Mesendoderm (in vitro differentiated cells): ENCODE measurements around the gene RIPOR3. TPM values are rescaled to one million over a fixed set of nuclear protein-coding genes. Genes with fewer than 3 reads are reported as not detected.
A peak's percentile ranks its signal among the peaks of the same experiment; 100 is the strongest.

Experiments used
- DNase-seq: peaks from one replicate; pipeline ENCODE4 v3.0.0; 2013
- H2AK5ac ChIP-seq: 2 replicates; pipeline ENCODE4 v1.6.1; 2013; ENCODE audit warnings: low read length, inconsistent platforms
- H2BK120ac ChIP-seq: 2 replicates; pipeline ENCODE4 v1.6.1; 2013; ENCODE audit warnings: low read depth, mild to moderate bottlenecking, low read length, moderate library complexity, mixed read lengths
- H2BK15ac ChIP-seq: replicated peaks from 2 replicates; pipeline ENCODE4 v1.6.1; 2013; ENCODE audit warnings: low read depth, mild to moderate bottlenecking, moderate library complexity
- H2BK5ac ChIP-seq: 2 replicates; pipeline ENCODE4 v1.6.1; 2013; ENCODE audit warnings: low read length, inconsistent platforms
- H3K18ac ChIP-seq: 2 replicates; pipeline ENCODE4 v1.6.1; 2013; ENCODE audit warnings: mild to moderate bottlenecking, low read length, mixed read lengths
- H3K23ac ChIP-seq: one replicate; pipeline ENCODE4 v1.6.1; 2013; ENCODE audit warnings: low read length
- H3K27ac ChIP-seq: 2 replicates; pipeline ENCODE4 v1.5.1; 2013; ENCODE audit warnings: low read depth, mild to moderate bottlenecking, inconsistent platforms, low read length, moderate library complexity
- H3K27me3 ChIP-seq: 2 replicates; pipeline ENCODE4 v1.6.1; 2013; ENCODE audit warnings: low read length, control low read depth, mild to moderate bottlenecking, inconsistent platforms; ENCODE audit not compliant: insufficient read depth, poor library complexity
- H3K36me3 ChIP-seq: 2 replicates; pipeline ENCODE4 v1.6.1; 2013; ENCODE audit warnings: low read length, inconsistent platforms; ENCODE audit not compliant: control insufficient read depth, insufficient read depth
- H3K4ac ChIP-seq: one replicate; pipeline ENCODE4 v1.6.1; 2013; ENCODE audit warnings: low read depth, mild to moderate bottlenecking, low read length, moderate library complexity
- H3K4me1 ChIP-seq: 2 replicates; pipeline ENCODE4 v1.6.1; 2013; ENCODE audit warnings: low read depth, low read length, inconsistent platforms; ENCODE audit not compliant: control insufficient read depth
- H3K4me2 ChIP-seq: 2 replicates; pipeline ENCODE4 v1.6.1; 2013; ENCODE audit warnings: low read length
- H3K4me3 ChIP-seq: 2 replicates; pipeline ENCODE4 v1.5.1; 2013; ENCODE audit warnings: mild to moderate bottlenecking, low read length
- H3K56ac ChIP-seq: one replicate; pipeline ENCODE4 v1.6.1; 2013; ENCODE audit warnings: low read length
- H3K79me1 ChIP-seq: 2 replicates; pipeline ENCODE4 v1.6.1; 2013; ENCODE audit warnings: low read length, inconsistent platforms
- H3K79me2 ChIP-seq: 2 replicates; pipeline ENCODE4 v1.6.1; 2013; ENCODE audit warnings: mild to moderate bottlenecking, low read length; ENCODE audit not compliant: control insufficient read depth, insufficient read depth
- H3K9ac ChIP-seq: 2 replicates; pipeline ENCODE4 v1.6.1; 2013; ENCODE audit warnings: low read length, inconsistent platforms
- H4K5ac ChIP-seq: one replicate; pipeline ENCODE4 v1.6.1; 2013; ENCODE audit warnings: low read length
- H4K8ac ChIP-seq: one replicate; pipeline ENCODE4 v1.6.1; 2013; ENCODE audit warnings: low read depth, mild to moderate bottlenecking, control low read depth, low read length, moderate library complexity
- WGBS: extraction: QIAGEN DNeasy Blood & Tissue Kit; methylation state at CpG from one replicate; pipeline ENCODE4 v1.1.7; 2013; ENCODE audit warnings: low lambda C conversion rate, missing lambda C conversion rate; ENCODE audit not compliant: insufficient coverage; ENCODE audit errors: extremely low coverage; 5-methylcytosine and 5-hydroxymethylcytosine counted together
- polyA plus RNA-seq, 2 experiments: library from polyadenylated mRNA; stranded (reverse); fragments of 200-250 nt; gene quantifications; one replicate each; pipeline ENCODE4 v1.2.3, GENCODE V29; 2013

RIPOR3 gene
- 0.06 TPM for polyA plus RNA-seq (2013, experiment 1 of 2)
- 0.11 TPM for polyA plus RNA-seq (2013, experiment 2 of 2)

GRCh38 chr20:50690650-50691572, at the start of gene RIPOR3:
Gene RIPOR3 (minus strand): TSS chr20:50691542. CDS start chr20:50691128, 414 bp downstream.
- Histone ChIP-seq H4K5ac (no peak within 1 kb of the TSS), H2AK5ac (no peak within 1 kb of the TSS), H4K8ac (no peak within 1 kb of the TSS), H3K4me2 (peak within 1 kb of the TSS; percentile 86), H3K4ac (no peak within 1 kb of the TSS), H3K56ac (peak within 1 kb of the TSS; percentile 73), H3K4me3 (no peak within 1 kb of the TSS), H2BK15ac (no peak within 1 kb of the TSS), H3K79me2 (no peaks in the 10 kb centered on the region), H3K36me3 (no peaks in the 10 kb centered on the region), H3K23ac (no peak within 1 kb of the TSS), H3K27me3 (no peaks in the 10 kb centered on the region), H3K79me1 (no peaks in the 10 kb centered on the region), H2BK5ac (no peak within 1 kb of the TSS), H3K18ac (peak within 1 kb of the TSS; percentile 28), H3K27ac (no peak within 1 kb of the TSS), H3K4me1 (peaks cover 5% of the 10 kb centered on the region), H3K9ac (peak within 1 kb of the TSS; percentile 48), H2BK120ac (no peak within 1 kb of the TSS)
- WGBS, result no CpG with 5 or more reads among the region's 42 CpGs
- DNase-seq, result peak; percentile 49

- Histone ChIP-seq H2AK5ac (no peak overlapping the region), H3K36me3 (no peaks in the 10 kb centered on the region), H3K18ac (no peak overlapping the region), H3K9ac (no peak overlapping the region), H3K56ac (peak overlapping the region; percentile 6), H3K23ac (no peak overlapping the region), H3K4me1 (peaks cover 5% of the 10 kb centered on the region), H3K4me2 (no peak overlapping the region), H2BK5ac (no peak overlapping the region), H4K8ac (no peak overlapping the region), H3K79me2 (peaks cover 29% of the 10 kb centered on the region), H2BK15ac (no peak overlapping the region), H3K4me3 (no peak overlapping the region), H3K79me1 (peaks cover 2% of the 10 kb centered on the region), H3K27ac (peak overlapping the region; percentile 42), H2BK120ac (no peak overlapping the region), H3K4ac (no peak overlapping the region), H4K5ac (no peak overlapping the region), H3K27me3 (no peaks in the 10 kb centered on the region)
- DNase-seq, result peak; percentile 95
- WGBS, result no CpG with 5 or more reads among the region's 4 CpGs
These were observed 46.0 kb upstream of the RIPOR3 start for GRCh38 chr20:50737352-50737751.

GRCh38 chr20:50735813-50736212, 44.5 kb upstream of the RIPOR3 start:
- Histone ChIP-seq H2BK5ac (no peak overlapping the region), H3K4ac (no peak overlapping the region), H3K79me2 (peaks cover 31% of the 10 kb centered on the region), H3K27ac (no peak overlapping the region), H3K36me3 (no peaks in the 10 kb centered on the region), H3K4me1 (peaks cover 5% of the 10 kb centered on the region), H3K4me3 (no peak overlapping the region), H3K4me2 (no peak overlapping the region), H3K18ac (no peak overlapping the region), H2AK5ac (no peak overlapping the region), H2BK120ac (no peak overlapping the region), H3K56ac (no peak overlapping the region), H3K79me1 (peaks cover 2% of the 10 kb centered on the region), H2BK15ac (no peak overlapping the region), H4K8ac (no peak overlapping the region), H4K5ac (no peak overlapping the region), H3K9ac (no peak overlapping the region), H3K27me3 (no peaks in the 10 kb centered on the region), H3K23ac (no peak overlapping the region)
- DNase-seq, result no peak

- no CpG with 5 or more reads among the region's 9 CpGs for WGBS
- H3K4me3 ChIP-seq, result no peak overlapping the region
- DNase-seq, result no peak
These were observed 43.7 kb upstream of the RIPOR3 start for GRCh38 chr20:50734730-50735679.

GRCh38 chr20:50733644-50734349, 42.5 kb upstream of the RIPOR3 start:
- Histone ChIP-seq H2AK5ac (no peak overlapping the region), H3K27me3 (no peaks in the 10 kb centered on the region), H3K36me3 (no peaks in the 10 kb centered on the region), H2BK15ac (no peak overlapping the region), H2BK120ac (no peak overlapping the region), H3K79me2 (peaks cover 29% of the 10 kb centered on the region), H3K4ac (no peak overlapping the region), H3K4me3 (no peak overlapping the region), H3K27ac (no peak overlapping the region), H3K79me1 (peaks cover 2% of the 10 kb centered on the region), H3K23ac (no peak overlapping the region), H3K4me2 (no peak overlapping the region), H2BK5ac (no peak overlapping the region), H3K18ac (no peak overlapping the region), H3K4me1 (peaks cover 7% of the 10 kb centered on the region), H3K56ac (no peak overlapping the region), H4K5ac (no peak overlapping the region), H4K8ac (no peak overlapping the region), H3K9ac (peak overlapping the region; percentile 26)
- no peak for DNase-seq
- no CpG with 5 or more reads among the region's 1 CpG for WGBS

More at GRCh38 chr20:50734730-50735679, 43.7 kb upstream of the RIPOR3 start:
- Histone ChIP-seq H3K23ac (no peak overlapping the region), H2AK5ac (no peak overlapping the region), H4K8ac (no peak overlapping the region), H3K4me1 (peaks cover 8% of the 10 kb centered on the region), H3K27me3 (no peaks in the 10 kb centered on the region), H3K4ac (no peak overlapping the region), H3K27ac (no peak overlapping the region), H3K9ac (no peak overlapping the region), H2BK5ac (no peak overlapping the region), H2BK15ac (no peak overlapping the region), H3K56ac (no peak overlapping the region), H4K5ac (no peak overlapping the region), H3K79me1 (peaks cover 2% of the 10 kb centered on the region), H3K36me3 (no peaks in the 10 kb centered on the region), H2BK120ac (no peak overlapping the region), H3K4me2 (no peak overlapping the region), H3K79me2 (peaks cover 31% of the 10 kb centered on the region), H3K18ac (no peak overlapping the region)
